GM18870 (cell line): Measurements from ENCODE around the gene RPN2.

Experiments used
- ATAC-seq: cut with Tn5 transposase; IDR thresholded peaks from one replicate; pipeline ENCODE4 v1.9.1; 2021; ENCODE audit warnings: moderate library complexity; ENCODE audit not compliant: unreplicated experiment

Gene RPN2

DNA sequence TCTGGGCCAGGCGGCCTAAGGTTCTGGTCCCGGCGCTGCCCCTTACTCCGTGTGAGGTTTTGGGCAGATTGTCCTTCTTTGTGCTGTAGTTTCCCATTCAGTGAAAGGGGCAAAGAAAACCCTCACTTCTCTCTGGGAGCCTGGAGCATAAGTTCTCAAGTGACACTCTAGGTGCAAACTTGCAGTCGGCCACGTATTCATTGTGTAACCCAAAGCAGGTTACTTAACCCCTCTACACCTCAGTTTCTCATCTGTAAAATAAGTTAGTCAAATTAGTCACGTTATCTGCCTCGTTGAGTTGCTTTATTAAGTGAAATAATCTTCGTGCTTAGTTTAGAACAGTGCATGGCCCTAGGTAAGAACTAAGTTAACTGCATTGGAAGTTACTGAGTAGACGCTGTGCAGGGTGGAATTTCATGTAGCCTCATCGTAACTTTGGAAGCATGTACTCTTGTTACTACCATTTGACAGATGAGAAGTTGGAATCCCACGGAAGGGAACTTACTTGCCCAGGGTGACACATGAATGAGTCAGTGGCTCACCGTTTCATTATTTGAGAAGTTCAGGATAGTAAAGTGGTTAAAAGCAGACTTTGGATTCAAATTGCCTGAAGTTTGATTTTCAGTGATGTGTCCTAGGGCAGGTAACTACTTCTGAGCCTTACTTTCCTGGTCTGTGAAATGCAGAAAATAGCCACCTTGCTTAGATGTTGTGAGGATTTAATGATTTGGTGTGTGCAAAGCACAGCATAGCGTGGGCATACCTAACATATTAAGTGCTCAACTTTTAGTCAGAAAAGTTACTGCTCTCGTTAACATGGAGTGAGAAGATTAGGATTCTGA, 774 bp downstream of the RPN2 start:
- no peak for ATAC-seq

DNA sequence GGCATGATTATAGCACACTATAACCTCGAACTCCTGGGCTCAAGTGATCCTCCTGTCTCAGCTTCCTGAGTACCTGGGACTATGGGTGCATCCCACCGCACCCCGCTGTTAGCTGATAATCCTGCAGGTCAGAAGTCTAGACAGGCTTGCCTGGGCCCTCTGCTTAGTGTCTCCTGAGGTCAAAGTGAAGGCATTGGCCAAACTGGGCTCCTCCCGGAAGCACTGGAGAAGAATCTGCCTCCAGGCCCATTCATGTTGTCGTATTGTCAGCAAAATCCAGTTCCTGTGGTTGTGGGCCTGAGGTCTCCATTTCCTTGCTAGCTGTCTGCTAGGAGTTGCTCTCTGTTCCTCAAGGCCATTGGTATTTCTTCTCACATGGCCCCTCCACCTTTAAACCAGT, 6.6 kb downstream of the RPN2 start:
- ATAC-seq = no peak

DNA sequence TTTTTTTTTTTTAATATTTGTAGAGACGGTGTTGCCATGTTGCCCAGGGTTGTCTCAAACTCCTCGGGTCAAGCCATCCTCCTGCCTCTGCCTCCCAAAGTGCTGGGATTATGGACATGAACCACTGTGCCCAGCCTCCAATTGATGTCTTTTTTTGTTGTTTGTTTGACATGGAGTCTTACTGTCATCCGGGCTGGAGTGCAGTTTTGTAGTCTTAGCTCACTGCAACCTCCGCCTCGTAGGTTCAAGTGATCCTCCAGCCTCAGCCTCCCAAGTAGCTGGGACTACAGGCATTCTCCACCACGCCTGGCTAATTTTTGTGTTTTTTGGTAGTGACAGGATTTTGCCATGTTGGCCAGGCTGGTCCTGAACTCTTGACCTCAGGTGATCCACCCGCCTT, 9.7 kb downstream of the RPN2 start:
- ATAC-seq = no peak

DNA sequence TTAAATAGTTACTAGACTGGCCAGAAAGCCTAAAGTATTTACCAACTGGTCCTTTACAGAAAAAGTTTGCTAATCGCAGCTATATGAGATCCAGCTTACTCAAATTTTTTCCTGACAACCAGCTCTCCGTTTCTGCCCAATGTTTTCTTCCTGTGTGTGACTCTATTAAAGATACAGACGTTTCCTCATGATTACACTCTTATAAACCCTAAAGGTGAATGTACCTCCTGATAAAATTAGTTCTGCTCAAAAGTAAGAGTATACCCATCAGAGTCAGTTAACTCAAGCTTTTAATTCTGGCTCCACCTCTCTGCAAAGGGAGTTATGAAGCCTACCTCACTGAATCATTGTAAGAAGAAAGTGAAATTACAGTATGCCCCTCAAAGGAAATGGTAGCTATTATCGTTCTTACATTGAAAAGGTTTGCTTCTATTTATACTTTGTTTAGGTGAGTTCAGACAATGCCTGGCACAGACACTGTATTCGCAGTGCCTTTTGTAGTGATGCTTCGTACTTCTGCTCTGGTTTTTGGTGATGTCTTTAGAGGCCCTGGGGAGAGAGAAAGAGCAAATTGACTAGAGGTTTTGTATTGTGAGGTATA, 10.4 kb downstream of the RPN2 start:
- ATAC-seq = no peak

DNA sequence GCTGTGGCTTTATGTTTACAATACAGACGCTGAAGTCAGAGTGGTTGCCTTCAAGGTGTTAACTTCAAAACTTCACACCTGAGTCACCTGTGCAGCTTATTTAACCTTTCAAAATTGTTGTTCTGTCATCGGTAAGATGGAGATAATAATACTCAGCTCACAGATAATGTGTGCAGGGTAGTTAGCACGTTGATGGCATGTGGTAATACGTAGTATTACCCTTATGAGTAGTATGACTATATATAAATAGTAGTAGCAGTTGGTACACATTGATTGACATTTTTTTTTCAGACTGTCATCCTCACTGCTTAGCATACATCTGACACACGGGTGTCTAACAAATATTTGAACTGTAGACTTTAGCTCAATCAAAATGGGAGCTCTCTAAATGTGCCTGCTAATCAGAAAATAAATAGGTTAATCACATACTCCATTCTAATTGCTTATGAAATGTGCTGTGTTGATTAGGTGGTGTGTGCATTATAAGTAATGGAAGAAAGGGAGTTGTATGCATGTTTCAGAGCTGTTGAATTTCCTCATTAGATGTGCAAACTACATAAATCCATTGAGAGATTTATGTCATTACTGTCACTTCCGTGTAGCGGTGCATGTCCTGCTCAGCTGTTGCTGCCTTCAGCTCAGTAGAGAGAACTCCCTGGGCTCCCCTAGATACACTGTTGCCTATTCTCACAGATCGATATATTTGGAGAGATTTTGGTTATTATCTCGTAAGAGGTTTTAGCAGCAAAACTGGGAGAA, 11.4 kb downstream of the RPN2 start:
- ATAC-seq = no peak

DNA sequence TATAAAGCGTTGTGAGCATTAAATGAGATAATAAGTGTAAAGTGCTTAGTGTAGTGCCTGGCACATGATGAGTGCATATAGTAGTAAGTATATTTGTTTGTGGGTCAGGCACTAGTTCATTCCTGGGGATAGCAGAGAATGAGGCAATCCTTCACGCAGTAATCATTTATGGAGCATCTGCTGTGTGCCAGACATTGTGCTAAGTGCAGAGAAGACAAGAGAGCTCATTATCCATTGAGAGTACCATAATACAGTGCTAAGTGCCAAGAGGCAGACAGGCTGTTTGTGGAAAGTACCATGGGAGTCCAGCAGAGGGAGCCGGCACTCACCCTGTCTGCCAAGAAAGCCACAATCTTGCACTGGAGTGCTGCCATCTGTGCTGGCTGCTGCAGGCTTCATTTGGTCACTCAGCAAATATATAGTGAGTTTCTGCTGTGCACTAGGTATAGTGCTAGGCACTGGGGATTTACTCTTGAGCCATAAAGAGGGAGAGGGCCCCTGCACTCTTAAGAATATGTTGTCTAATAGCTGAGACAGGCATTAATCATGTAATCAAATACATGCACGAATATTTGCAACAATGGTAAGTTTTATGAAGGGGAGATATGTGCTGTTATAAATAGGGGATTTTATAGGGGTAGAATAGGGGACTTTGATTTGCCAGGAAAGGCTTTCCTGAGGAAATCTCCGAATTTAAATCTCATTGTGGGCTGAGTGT, 13.2 kb downstream of the RPN2 start:
- ATAC-seq = no peak

DNA sequence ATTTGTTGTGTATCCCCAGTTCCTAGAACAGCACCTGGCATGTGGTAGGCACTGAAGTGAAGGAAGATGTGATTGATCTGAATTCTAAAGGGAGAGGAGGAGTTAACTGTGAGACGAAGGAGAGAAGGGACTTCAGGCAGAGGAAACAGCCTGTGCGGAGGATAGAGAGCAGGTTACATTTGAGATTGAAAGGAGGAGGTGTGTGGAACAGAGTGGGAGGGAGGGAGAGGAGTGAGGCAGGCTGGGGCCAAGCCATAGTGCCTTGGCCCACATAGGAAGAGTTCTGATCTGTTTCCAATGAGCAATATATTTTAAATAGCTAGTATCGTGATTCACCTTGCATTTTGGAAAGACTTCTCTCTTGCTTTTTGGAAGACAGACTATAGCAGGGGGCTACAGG, 14.1 kb downstream of the RPN2 start:
- no peak for ATAC-seq

DNA sequence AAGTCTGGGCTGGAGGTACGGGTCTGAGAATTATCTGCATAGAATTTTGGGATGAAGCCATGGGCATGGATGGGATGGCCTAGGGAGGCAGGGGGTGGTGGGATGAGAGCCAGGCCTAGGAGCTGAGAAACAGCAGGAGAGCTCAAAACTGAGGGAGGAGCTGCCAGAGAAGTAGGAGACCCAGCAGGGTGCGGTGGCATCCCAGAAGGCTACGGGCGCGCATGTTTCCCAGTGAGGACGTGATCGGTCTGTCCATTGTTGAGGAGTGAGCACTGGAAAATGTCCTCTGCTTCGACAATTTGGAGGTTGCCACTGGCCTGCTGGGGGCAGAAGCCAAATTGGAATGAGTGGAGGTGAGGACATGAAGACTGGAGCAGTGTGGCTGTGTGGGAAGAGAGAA, 14.7 kb downstream of the RPN2 start:
- no peak for ATAC-seq

DNA sequence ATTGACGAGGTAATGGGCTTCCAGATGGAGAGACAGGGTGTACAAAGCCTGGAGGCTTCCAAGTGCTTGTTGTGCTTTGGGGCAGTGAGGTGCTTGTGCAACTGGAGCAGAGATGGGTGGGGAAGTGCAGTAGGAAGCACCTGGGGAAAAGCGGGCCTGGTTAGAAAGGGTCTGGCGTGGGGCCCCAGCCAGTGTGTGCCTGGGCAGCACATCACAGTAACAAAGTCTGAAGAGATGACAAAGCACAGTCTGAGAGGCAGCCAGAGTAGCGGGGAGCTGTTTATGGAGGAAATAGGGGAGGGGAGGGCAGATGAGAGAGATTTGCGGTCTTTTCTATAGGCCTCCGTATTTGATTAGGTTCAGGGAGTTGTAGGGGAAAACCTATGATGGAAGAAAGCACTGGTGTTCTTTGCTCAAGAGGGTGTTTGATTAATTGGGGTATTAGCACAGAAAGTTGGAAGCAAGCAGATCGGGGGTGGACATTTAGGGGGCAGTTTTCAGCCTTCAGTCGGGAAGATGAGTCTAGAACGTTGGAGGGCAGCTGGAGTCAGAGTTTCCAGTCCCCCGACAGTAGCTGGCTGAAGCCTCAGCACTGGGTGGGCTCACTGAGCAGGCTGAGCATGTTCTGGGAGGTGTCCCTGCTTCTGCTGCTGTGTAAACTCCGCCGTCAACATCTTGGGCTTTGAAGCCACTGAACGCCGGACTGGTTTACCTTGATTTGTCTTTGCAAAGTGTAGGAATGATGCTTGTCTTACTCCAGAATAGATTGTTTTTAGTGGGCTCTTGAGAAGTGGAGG, 15.7 kb downstream of the RPN2 start:
- ATAC-seq = no peak

DNA sequence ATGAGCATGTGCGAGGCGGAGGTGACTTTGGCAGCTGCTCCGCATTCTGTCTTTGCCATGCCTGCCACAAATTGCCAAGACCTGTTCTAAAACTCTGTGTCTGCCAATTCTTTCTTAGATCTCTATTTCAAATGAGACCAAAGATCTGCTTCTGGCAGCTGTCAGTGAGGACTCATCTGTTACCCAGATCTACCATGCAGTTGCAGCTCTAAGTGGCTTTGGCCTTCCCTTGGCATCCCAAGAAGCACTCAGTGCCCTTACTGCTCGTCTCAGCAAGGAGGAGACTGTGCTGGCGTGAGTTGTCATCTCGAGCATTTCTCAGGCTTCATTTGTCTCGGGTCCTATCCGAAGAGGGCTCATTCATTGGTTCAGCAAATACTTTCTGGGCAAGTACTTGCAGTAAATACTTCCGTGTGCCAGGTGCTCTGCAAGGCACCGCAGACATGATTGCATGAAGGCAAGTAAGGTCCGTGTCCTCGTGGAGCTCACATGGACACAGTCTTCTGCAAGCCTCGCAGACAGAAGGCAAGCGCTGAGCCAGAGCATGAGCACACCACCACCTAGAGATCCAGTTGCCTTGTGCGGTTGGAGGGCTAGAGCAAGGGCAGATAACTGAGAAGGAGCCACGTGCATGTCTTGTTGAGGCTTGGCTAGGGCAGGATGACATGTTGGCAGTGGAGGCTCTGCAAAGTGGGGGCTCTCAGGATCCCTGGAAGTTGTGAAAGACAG, 20.0 kb downstream of the RPN2 start:
- ATAC-seq = no peak

DNA sequence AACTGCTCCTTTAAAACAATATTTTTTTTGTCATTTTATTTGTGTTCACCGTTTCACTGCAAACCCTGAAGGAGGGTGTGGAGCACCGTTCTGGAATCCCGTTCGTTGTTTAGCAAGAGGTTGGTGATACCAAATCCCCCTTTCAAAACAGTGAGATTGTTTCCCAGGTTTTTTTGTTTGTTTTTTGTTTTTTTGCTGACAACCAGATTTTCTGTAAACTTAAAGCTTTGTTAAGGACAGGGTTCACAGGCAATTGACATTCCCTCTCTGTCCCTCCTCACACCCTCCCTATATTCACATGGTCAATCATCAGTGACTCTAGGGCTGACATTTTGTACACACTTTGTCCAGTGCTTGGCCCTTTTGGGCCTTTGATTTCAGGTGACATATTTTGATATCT, 21.2 kb downstream of the RPN2 start:
- no peak for ATAC-seq

DNA sequence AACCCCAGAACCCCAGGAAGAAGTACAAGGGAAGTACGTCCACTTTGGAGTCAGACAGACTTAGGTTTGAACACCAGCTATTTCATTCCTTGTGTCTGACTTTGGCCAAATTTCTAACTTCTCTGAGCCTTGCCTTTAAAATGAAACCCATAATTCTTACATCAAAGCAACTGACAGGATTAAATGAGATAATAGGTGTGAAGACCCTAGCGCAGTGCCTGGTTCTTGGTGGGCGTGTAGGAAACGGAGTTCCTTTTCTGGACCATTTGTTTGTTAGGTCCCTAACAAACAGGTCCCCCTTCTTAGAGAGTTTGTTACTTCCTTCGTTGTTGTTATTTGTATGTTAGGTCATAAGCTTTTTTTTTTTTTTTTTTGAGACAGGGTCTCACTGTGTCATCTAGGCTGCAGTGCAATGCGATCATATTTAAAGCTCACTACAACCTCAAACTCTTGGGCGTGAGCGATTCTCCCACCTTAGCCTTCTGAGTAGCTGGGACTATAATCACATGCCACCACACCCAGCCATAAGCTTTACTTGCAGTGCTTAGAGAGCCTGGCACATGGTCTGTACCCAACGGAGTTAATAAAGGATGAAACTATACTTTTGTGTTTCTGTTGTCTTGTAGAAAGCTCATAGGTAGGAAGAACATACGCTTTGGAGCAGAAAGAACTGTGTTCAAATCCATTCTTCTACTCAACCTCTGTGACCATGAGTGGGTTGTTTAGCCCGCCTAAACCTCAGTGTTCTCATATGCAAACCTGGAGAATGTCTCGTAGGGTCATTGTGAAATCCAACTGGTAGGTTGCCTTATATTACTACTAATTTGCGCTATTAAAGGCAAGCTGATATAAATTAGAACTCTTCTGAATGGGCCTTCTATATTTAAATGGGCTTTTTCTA, 22.0 kb downstream of the RPN2 start:
- ATAC-seq = no peak

DNA sequence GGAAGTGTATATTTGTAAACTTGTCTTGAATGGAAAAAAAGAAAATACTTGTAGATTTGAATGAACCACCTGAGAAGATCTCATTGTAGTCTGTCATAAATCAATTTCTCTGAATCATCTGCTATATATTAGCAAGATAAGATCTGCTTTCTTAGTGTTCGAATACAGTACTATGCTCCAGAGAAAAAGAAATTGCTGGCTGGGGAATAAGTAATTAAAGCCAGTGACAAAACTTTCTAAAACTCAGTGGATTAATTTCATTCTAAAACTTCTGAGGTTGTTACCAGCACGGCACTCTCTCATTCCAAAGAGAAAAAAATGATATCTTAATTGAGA, 22.7 kb downstream of the RPN2 start:
- no peak for ATAC-seq

DNA sequence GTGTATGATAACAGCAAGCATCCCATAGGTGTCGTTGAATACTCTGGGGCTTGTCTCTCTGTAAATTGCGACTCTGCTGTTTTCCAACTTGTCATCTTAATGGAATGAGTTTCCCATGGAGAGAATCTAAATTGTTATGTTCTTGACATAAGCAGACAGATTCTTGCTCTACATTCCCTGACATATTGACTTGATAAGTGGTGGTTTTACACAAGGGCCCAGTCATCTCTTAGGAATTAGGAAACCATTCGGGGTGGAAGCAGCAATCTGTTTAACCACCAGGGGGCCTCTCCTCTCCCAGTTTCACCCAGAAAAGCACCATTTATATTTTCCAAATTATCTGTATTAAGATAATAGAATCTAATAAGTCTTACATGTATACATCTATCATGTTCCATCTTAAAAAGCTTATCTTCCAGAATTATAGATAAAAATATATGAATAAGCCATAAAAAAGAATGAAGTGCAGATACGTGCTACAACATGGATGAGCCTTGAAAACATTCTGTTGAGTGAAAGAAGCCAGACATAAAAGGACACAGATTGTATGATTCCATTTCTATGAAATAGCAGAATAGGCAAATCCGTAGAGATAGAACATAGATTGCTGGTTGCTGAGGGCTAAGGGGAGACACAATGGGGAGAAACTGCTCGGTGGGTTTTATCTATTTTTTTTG, 23.3 kb downstream of the RPN2 start:
- ATAC-seq = no peak

DNA sequence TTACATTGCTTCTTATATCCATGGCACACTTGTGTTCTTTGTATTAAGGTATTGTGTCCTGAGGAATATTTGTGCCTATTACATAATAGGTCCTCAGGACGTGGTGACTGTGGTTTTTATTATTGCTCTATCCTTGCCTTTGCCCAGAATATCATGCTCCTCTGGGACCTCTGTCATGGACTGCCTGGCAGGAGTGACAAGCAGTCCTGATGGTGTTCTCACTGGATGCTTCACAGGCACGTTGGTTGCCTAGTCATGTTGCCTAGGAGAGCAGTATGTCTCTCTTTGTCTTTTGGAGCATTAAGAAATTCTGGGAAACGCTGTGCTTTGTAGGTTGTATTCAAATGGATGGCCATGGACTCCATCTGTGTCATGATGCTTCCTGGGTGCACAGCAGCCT, 24.9 kb downstream of the RPN2 start:
- no peak for ATAC-seq

DNA sequence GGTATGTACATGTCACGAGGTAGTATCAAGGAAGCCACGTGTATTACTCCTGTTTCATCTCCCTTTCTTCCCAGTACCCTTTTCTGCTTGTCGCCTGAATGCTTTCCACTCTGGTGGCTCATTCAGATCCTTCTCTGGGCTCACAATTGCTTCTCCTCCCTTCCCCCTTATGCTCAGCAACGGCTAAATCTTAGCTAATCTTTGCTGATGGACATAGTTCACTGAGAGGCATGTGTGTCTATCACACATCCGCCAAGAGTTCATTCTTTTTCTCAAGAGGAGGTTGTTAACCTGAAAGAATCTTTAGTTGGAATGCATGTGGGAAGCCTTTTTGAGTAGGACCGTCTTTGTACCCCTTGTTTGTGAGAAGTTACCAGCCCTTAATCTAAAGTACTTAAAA, 26.0 kb downstream of the RPN2 start:
- ATAC-seq = no peak

DNA sequence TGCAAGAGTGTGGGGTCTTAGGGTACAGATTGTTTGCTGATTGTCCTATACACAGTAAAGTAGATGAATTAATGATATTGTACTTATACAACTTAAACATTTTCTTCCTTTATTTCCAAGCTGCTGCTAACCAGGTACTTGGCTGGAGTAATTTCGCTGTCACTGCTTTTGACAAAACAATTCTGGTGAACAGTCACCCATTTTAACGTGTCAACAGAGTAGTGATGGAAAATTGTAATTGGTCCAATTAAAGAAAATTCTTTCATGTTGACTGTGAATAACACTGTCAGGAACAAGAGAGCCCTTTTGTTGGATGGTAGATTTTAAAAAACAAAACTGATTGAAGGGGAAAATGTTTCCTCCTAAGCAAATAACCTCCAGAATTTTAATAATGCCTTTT, 26.7 kb downstream of the RPN2 start:
- ATAC-seq = no peak

DNA sequence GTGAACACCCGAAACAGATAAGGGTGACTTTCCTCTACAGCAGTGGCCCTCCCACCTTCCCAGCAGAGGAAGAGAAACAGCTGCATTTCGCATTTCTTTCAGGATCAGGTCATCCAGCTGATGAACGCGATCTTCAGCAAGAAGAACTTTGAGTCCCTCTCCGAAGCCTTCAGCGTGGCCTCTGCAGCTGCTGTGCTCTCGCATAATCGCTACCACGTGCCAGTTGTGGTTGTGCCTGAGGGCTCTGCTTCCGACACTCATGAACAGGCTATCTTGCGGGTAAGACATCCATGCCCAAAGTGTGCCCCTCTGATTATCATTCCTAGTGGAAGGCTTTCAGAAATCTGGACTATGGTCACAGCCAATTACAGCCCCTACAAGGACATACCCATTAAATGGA, 28.0 kb downstream of the RPN2 start:
- no peak for ATAC-seq

DNA sequence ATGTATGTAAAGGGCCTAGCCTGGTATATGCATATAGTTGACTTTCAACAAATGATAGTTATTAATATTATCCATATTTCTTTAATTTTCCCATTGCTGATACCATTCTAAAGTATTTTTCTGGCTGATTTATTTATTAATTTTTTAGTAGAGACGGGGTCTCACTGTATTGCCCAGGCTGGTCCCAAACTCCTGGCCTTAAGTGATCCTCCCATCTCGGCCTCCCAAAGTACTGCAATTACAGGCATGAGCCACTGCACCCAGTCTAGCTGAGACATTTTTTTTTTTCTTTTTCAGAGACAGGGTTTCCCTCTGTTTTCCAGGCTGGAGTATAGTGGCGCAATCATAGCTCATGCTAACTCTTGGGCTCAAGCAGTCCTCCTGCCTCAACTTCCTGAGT, 30.1 kb downstream of the RPN2 start:
- ATAC-seq = no peak
